Spleen (tissue), 11 donors: ENCODE data around the gene BOD1. TPM values are rescaled to one million over a fixed set of nuclear protein-coding genes. Genes with fewer than 3 reads are reported as not detected.

Experiments
- DNase-seq: peaks from one replicate; pipeline ENCODE4 v3.0.0-alpha.2; 2020
- H3K27ac ChIP-seq, 8 donors: fragments of 200-600 bp; sonication (generic) in 7 of 8; 1 replicate in 4 of 8; 2 replicates in 4 of 8; pipeline versions ENCODE4 v1.5.0 to v1.8.0; 2016 to 2021; ENCODE audit warnings: inconsistent platforms in 4 of 8, mild to moderate bottlenecking in 4 of 8, moderate library complexity in 1 of 8
- H3K27me3 ChIP-seq, 7 donors: fragments of 200-600 bp; sonication (generic) in 6 of 7; replicated peaks in 1 of 7; 1 replicate in 4 of 7; 2 replicates in 3 of 7; pipeline versions ENCODE4 v1.5.0 to v1.8.0; 2016 to 2021; ENCODE audit warnings: inconsistent platforms in 3 of 7, mild to moderate bottlenecking in 1 of 7
- H3K36me3 ChIP-seq, 6 donors: fragments of 200-600 bp; sonication (generic) in 5 of 6; 1 replicate in 4 of 6; 2 replicates in 2 of 6; pipeline versions ENCODE4 v1.5.0 to v1.8.0; 2016 to 2021; ENCODE audit warnings: inconsistent platforms in 2 of 6
- H3K4me1 ChIP-seq, 6 donors: fragments of 200-600 bp; sonication (generic) in 5 of 6; 1 replicate in 3 of 6; 2 replicates in 3 of 6; pipeline versions ENCODE4 v1.5.0 to v1.8.0; 2016 to 2021; ENCODE audit warnings: inconsistent platforms in 3 of 6
- H3K4me3 ChIP-seq, 8 donors: fragments of 200-600 bp; sonication (generic) in 7 of 8; 1 replicate in 4 of 8; 2 replicates in 4 of 8; pipeline versions ENCODE4 v1.5.0 to v1.8.0; 2016 to 2021; ENCODE audit warnings: inconsistent platforms in 4 of 8, mild to moderate bottlenecking in 4 of 8, moderate library complexity in 2 of 8
- H3K9me3 ChIP-seq, 8 donors: fragments of 200-600 bp; sonication (generic) in 7 of 8; 1 replicate in 4 of 8; 2 replicates in 4 of 8; pipeline versions ENCODE4 v1.5.0 to v1.8.0; 2016 to 2021; ENCODE audit warnings: inconsistent platforms in 4 of 8
- POLR2A ChIP-seq, 3 donors: fragments of 450-650 bp; IDR thresholded peaks; one replicate each; pipeline ENCODE4 v1.5.1; 2017; ENCODE audit warnings: antibody characterized with exemption in 3 of 3, mild to moderate bottlenecking in 1 of 3
- POLR2AphosphoS5 ChIP-seq, 3 donors: sonication (generic); formaldehyde crosslinking; IDR thresholded peaks; one replicate each; pipeline ENCODE4 v1.5.1; 2017; ENCODE audit warnings: antibody characterized with exemption in 3 of 3
- WGBS, 5 donors: extraction: QIAGEN DNeasy Blood & Tissue Kit in 3 of 5; methylation state at CpG; one replicate each; pipeline versions ENCODE4 v1.1.5 to v1.1.7; 2013 to 2018; 5-methylcytosine and 5-hydroxymethylcytosine counted together
- intact Hi-C: fragments of 100-400 bp; cut with DNase I; formaldehyde crosslinking; loops from one replicate; pipeline ENCODE4 v1.15.0; 2023; ENCODE audit warnings: low total_unique reads
- polyA plus RNA-seq, 3 donors: library from polyadenylated mRNA; stranded (reverse); fragments of 200-250 nt; gene quantifications; one replicate each; pipeline ENCODE4 v1.2.1, GENCODE V29; 2013
- total RNA-seq, 7 donors: library from RNA; depleted of rRNA in 3 of 7; stranded (reverse); fragments of >200 nt in 3 of 7; fragmentation: NEBNext Ultra II Directional in 4 of 7; extraction: Animal tissue kit (Norgen Biotek cat#: 25700) in 4 of 7; gene quantifications; one replicate each; pipeline versions ENCODE4 v1.1.0 to v1.2.1, GENCODE V29; 2016 to 2021
- TF ChIP-seq, protein P1 (sequence below), 11 experiments: fragments of 200-600 bp in 7 of 11; fragments of 450-650 bp in 4 of 11; sonication (generic) in 4 of 11; IDR thresholded peaks in 8 of 11; conservative IDR thresholded peaks in 3 of 11; 1 replicate in 7 of 11; 2 replicates in 4 of 11; pipeline versions ENCODE4 v1.4.0 to v1.8.0; 2016 to 2021; ENCODE audit warnings: antibody characterized with exemption in 11 of 11, inconsistent platforms in 4 of 11, mild to moderate bottlenecking in 1 of 11
- donor health status: healthy with polysubstance abuse.
- donor health status: DM: no; HTN: no; CAD: no; lungs with moderate emphysema.
- donor health status: DM: no; HTN: no; CAD: no.
- donor health status: Bipolar disorder and iron deficiency.
- donor health status: healthy.
- donor health status: DM: no; HTN: no; CAD: no.
- donor health status: DM: yes; HTN: yes; CAD: no.

BOD1 gene
- total and polyA plus RNA-seq, 10 donors = 28.1 to 40.5 (median 31.6) TPM

DNA sequence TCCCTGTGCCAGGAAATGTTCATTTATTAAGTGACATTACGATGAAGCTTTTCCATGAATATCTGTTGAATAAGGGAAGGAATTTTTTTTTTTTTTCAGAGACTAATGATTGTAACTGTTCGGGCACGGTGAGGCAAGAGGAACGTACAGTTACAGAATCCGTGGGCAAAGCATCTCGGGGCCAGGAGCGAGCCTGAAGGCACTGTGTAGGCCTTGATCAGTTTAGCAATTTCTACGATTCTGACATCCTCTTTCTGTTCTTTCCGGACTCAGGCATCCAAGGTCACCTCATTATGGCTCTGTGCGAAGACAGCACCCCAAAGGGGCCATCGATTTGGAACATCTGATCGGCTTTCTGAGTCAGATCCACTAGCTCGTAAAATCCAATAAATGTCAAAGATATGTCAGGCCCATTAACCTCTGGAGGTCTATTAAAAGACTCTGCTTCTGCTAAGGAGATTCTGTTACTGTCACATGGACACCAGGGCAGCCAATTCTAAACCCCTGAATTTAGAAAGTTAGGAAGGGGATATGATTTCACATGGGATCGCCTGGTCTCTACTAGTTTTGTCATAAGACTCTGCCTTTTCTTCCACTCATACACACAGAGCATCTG is 41.4 kb upstream of the BOD1 start:
- intact Hi-C loops = no loop called here

DNA sequence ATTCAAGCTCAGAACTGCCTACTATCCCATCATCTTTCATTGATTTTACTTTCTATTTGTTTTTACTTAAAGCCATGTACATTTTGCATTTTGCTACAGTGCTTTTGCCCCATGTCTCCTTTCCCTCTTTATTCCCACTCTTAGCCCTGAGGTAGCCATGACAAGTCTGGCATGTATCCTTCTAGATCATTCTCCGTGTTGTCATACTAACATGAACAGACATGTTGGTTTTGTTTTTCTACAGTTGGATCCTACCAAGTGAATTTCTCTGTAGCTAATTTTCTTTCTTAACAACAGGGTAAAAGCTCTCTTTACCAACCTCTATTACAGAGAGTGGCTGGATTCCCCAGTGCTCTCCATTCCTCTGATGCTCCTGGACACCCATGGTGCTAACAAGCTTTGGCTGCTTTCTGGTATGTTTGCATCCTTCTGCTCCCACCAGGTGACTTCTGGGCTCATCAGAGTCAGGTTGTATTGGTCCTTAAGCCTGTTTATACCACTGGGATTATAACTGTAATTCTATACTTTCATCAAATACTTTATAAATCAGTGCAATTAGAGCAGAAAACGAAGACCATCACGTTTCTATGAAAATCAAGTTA is 38.8 kb upstream of the BOD1 start:
- no peak for TF ChIP-seq POLR2A (IDR thresholded peaks at IDR 0.05)
- TF ChIP-seq POLR2AphosphoS5 (IDR thresholded peaks at IDR 0.05) = no peak
- TF ChIP-seq, protein P1, sequence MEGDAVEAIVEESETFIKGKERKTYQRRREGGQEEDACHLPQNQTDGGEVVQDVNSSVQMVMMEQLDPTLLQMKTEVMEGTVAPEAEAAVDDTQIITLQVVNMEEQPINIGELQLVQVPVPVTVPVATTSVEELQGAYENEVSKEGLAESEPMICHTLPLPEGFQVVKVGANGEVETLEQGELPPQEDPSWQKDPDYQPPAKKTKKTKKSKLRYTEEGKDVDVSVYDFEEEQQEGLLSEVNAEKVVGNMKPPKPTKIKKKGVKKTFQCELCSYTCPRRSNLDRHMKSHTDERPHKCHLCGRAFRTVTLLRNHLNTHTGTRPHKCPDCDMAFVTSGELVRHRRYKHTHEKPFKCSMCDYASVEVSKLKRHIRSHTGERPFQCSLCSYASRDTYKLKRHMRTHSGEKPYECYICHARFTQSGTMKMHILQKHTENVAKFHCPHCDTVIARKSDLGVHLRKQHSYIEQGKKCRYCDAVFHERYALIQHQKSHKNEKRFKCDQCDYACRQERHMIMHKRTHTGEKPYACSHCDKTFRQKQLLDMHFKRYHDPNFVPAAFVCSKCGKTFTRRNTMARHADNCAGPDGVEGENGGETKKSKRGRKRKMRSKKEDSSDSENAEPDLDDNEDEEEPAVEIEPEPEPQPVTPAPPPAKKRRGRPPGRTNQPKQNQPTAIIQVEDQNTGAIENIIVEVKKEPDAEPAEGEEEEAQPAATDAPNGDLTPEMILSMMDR (IDR thresholded peaks at IDR 0.05 in 8 of 11, conservative IDR thresholded peaks at IDR 0.05 in 3 of 11) = no peak
- Histone ChIP-seq H3K9me3 (peaks cover 0 to 33% (median 23%) of the 10 kb centered on the region in 8 donors), H3K36me3 (no peaks in the 10 kb centered on the region), H3K27ac (no peak overlapping the region), H3K4me3 (no peak overlapping the region), H3K4me1 (no peaks in the 10 kb centered on the region), H3K27me3 (peaks cover 0 to 7% (median 0%) of the 10 kb centered on the region in 7 donors)
- intact Hi-C loops = no loop called here
- DNase-seq = no peak
- WGBS, 5 donors = 80 to 91% (median 89%) methylated on average over 3 of the region's 3 CpGs

More for the DNA sequence above, 41.4 kb upstream of the BOD1 start:
- H3K36me3 ChIP-seq = no peaks in the 10 kb centered on the region
- WGBS, 5 donors = 63 to 82% (median 76%) methylated on average over 14 of the region's 14 CpGs
- DNase-seq = no peak
- H3K27me3 ChIP-seq = peaks cover 0 to 7% (median 0%) of the 10 kb centered on the region in 7 donors
- no peak for TF ChIP-seq POLR2AphosphoS5 (IDR thresholded peaks at IDR 0.05)
- TF ChIP-seq, protein P1 (IDR thresholded peaks at IDR 0.05 in 8 of 11, conservative IDR thresholded peaks at IDR 0.05 in 3 of 11) = no peak
- TF ChIP-seq POLR2A (IDR thresholded peaks at IDR 0.05) = no peak
- no peak overlapping the region for H3K4me3 ChIP-seq
- peaks cover 0 to 24% (median 10%) of the 10 kb centered on the region in 8 donors for H3K9me3 ChIP-seq
- no peak overlapping the region for H3K27ac ChIP-seq
- H3K4me1 ChIP-seq = no peaks in the 10 kb centered on the region

DNA sequence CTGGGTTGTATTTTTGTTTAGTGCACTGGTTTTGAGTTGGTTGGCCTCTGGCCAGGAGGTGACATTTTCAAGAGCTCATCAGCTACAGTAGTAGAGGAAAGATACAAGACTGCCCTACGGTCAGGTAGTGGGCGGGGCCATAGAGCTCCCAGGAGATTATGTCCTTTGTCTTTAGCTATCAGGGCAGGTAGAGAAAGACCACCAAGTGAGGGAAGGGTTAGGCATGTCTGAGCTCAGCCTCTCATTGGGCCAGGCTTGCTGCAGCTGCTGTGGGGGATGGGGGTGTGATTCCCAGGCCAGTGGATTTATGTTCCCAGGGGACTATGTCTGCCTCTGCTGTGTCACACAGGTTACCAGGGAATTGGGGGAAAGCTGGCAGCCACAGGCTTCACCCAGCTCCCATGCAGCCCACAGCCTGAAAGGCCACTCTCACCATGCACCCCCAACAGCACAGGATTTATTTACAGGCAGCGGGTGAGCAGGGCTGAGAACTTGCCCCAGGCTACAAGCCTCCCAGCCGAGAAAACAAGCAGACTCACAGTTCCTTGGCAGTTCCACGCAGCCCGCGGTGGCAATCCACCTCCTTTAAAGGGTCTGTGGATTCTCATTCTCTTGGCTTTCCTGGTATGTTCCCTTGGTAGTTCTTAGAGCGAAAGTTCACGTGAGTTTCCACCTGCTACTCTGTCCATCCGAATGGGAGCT is 37.5 kb upstream of the BOD1 start:
- no peak for TF ChIP-seq POLR2A (IDR thresholded peaks at IDR 0.05)
- TF ChIP-seq, protein P1 (IDR thresholded peaks at IDR 0.05 in 8 of 11, conservative IDR thresholded peaks at IDR 0.05 in 3 of 11) = no peak
- no peak for DNase-seq
- H3K9me3 ChIP-seq = peaks cover 0 to 28% (median 21%) of the 10 kb centered on the region in 8 donors
- no peak overlapping the region for H3K27ac ChIP-seq
- H3K27me3 ChIP-seq = peaks cover 0 to 7% (median 0%) of the 10 kb centered on the region in 7 donors
- WGBS, 5 donors = 83 to 97% (median 93%) methylated on average over 10 of the region's 10 CpGs
- H3K4me3 ChIP-seq = no peak overlapping the region
- no peaks in the 10 kb centered on the region for H3K36me3 ChIP-seq
- no peaks in the 10 kb centered on the region for H3K4me1 ChIP-seq
- intact Hi-C loops = no loop called here
